Measurements from ENCODE around the gene VPREB3.

VPREB3 gene

DNA sequence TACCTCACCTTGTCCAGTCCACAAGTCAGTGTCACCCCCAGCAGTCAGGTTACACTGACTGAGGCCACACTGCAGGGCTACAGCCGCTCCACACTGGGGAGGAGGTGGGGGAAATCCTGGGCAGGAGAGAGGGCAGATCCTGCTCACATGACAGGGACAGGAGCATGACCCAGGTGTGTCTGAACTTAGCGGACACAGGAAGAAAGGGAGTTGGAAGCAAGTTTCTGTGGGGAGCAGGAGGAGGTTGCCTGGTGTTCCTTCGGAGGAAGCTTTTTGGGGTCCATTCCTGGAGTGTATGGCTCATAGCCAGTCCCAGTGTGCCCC, 24.3 kb upstream of the VPREB3 start:
- Histone ChIP-seq H3K36me3 (ENCODE audit: low read length) (no peaks in the 10 kb centered on the region), H3K79me2 (ENCODE audit: insufficient read depth, low read length) (no peaks in the 10 kb centered on the region), H3K4me3 (ENCODE audit: insufficient read depth, low read length, poor library complexity, severe bottlenecking) (no peak overlapping the region), H3K9me2 (replicated peaks; ENCODE audit: insufficient read depth, low read length) (no peaks in the 10 kb centered on the region), H2AFZ (ENCODE audit: low read depth, low read length, severe bottlenecking) (no peak overlapping the region), H3F3A (ENCODE audit: insufficient read depth) (no peaks in the 10 kb centered on the region), H3K4me2 (ENCODE audit: low read depth, low read length, poor library complexity, severe bottlenecking) (no peak overlapping the region), H3K9ac (ENCODE audit: low read length) (no peak overlapping the region), H3K27ac (ENCODE audit: low read depth, low read length) (no peak overlapping the region), H3K27me3 (ENCODE audit: low read length) (no peaks in the 10 kb centered on the region), H4K20me1 (ENCODE audit: low read depth, low read length) (no peaks in the 10 kb centered on the region), H3K9me3 (ENCODE audit: insufficient read depth, low read length) (no peaks in the 10 kb centered on the region)
- no peak for TF ChIP-seq CTCF (IDR thresholded peaks at IDR 0.05; ENCODE audit: insufficient read depth, low read length, poor library complexity, severe bottlenecking)
- TF ChIP-seq EZH2phosphoT487 (conservative IDR thresholded peaks at IDR 0.05; ENCODE audit: low read length) = no peak

DNA sequence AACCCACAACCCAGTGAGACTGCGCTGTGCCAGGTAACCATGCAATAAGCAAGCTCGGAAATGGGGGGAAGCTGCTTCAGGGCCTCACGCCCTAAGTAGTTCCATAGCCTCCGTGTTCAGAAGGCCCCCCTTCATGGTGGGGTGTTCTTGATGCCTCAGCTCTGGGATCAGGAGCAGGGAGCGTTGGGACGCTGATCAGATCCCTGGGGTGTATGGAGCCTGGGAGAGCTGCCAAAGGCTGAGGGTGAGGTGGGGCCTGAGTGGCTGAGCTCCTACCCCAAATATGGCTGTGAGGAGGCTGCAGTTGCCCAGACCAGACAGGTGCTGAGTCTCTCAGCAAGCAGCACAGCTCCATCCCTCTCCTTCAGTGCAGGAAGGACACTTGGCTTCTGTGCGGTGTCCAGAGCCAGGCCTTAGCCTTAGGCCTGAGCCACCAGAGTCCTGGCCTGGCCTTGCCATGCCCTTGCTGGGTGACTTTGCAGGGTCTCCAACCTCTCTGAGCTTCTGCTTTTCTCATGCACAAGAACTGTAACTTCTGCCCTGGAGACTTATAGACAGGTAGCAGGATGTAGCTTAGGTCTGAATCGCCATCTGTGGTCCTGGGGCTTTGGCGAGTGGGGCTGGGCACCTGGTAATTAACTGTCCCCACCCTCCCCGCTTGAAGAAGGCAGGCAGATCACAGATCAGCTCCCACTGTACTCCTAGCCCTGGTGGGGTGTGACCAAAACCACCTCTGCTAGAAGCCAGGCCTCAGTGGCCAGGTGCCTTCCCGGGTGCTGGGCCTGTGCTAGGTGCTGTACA, 23.8 kb upstream of the VPREB3 start:
- Histone ChIP-seq H3F3A (ENCODE audit: insufficient read depth) (peaks cover 4% of the 10 kb centered on the region; the same call in 1 of the 2 replicates), H3K79me2 (ENCODE audit: insufficient read depth, low read length) (no peaks in the 10 kb centered on the region), H3K4me2 (ENCODE audit: low read depth, low read length, poor library complexity, severe bottlenecking) (no peak overlapping the region), H3K36me3 (ENCODE audit: low read length) (no peaks in the 10 kb centered on the region), H4K20me1 (ENCODE audit: low read depth, low read length) (no peaks in the 10 kb centered on the region), H3K27me3 (ENCODE audit: low read length) (no peaks in the 10 kb centered on the region), H3K9ac (ENCODE audit: low read length) (no peak overlapping the region), H3K27ac (ENCODE audit: low read depth, low read length) (no peak overlapping the region), H3K4me3 (ENCODE audit: insufficient read depth, low read length, poor library complexity, severe bottlenecking) (no peak overlapping the region), H3K9me3 (ENCODE audit: insufficient read depth, low read length) (no peaks in the 10 kb centered on the region), H2AFZ (ENCODE audit: low read depth, low read length, severe bottlenecking) (no peak overlapping the region), H3K9me2 (replicated peaks; ENCODE audit: insufficient read depth, low read length) (no peaks in the 10 kb centered on the region)
- TF ChIP-seq EZH2phosphoT487 (conservative IDR thresholded peaks at IDR 0.05; ENCODE audit: low read length) = no peak

- no peak overlapping the region for H3K9ac ChIP-seq (ENCODE audit: low read length)
- H3K4me3 ChIP-seq (ENCODE audit: insufficient read depth, low read length, poor library complexity, severe bottlenecking) = no peak overlapping the region
- H3K27ac ChIP-seq (ENCODE audit: low read depth, low read length) = no peak overlapping the region
- no peaks in the 10 kb centered on the region for H3K9me3 ChIP-seq (ENCODE audit: insufficient read depth, low read length)
- no peaks in the 10 kb centered on the region for H4K20me1 ChIP-seq (ENCODE audit: low read depth, low read length)
- peaks cover 4% of the 10 kb centered on the region; the same call in 1 of the 2 replicates for H3F3A ChIP-seq (ENCODE audit: insufficient read depth)
- no peak for TF ChIP-seq EZH2phosphoT487 (conservative IDR thresholded peaks at IDR 0.05; ENCODE audit: low read length)
- TF ChIP-seq CTCF (IDR thresholded peaks at IDR 0.05; ENCODE audit: insufficient read depth, low read length, poor library complexity, severe bottlenecking) = no peak
- no peaks in the 10 kb centered on the region for H3K36me3 ChIP-seq (ENCODE audit: low read length)
- no peaks in the 10 kb centered on the region for H3K27me3 ChIP-seq (ENCODE audit: low read length)
- no peaks in the 10 kb centered on the region for H3K79me2 ChIP-seq (ENCODE audit: insufficient read depth, low read length)
- H2AFZ ChIP-seq (ENCODE audit: low read depth, low read length, severe bottlenecking) = no peak overlapping the region
- no peak overlapping the region for H3K4me2 ChIP-seq (ENCODE audit: low read depth, low read length, poor library complexity, severe bottlenecking)
- H3K9me2 ChIP-seq (replicated peaks; ENCODE audit: insufficient read depth, low read length) = no peaks in the 10 kb centered on the region
These were observed 21.7 kb upstream of the VPREB3 start for GRCh38 chr22:23775779-23776375.

DNA sequence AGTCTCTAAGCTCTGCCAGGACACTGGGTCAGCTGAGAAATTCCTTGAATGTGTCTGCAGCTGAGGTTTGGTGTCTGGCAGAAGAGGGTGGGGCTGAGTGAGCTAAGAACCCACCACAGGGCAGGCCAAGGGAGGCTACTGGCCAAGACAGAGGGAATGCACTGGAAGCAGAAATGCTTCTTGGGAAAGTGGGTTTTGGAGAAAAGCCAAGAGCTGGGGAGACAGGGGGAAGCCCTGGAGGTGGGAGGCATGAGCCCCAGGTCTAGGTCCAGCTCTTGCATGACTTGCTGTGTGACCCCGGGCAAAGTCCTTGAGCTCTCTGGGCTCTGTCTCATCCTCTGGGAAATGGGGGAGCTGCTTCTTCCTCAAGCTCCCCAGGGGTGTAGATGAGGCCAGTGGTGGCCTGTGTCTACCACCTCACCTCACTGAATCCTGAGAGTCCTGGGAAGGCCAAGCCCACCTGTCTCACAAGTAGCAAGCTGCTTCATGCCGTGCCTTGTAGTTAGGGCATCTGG, 20.8 kb upstream of the VPREB3 start:
- TF ChIP-seq CTCF (IDR thresholded peaks at IDR 0.05; ENCODE audit: insufficient read depth, low read length, poor library complexity, severe bottlenecking) = no peak
- no peak for TF ChIP-seq EZH2phosphoT487 (conservative IDR thresholded peaks at IDR 0.05; ENCODE audit: low read length)

More for the DNA sequence above, 20.8 kb upstream of the VPREB3 start:
- H3K9me2 ChIP-seq (replicated peaks; ENCODE audit: insufficient read depth, low read length) = no peaks in the 10 kb centered on the region
- H4K20me1 ChIP-seq (ENCODE audit: low read depth, low read length) = no peaks in the 10 kb centered on the region
- no peak overlapping the region for H3K27ac ChIP-seq (ENCODE audit: low read depth, low read length)
- no peaks in the 10 kb centered on the region for H3K9me3 ChIP-seq (ENCODE audit: insufficient read depth, low read length)
- H3K9ac ChIP-seq (ENCODE audit: low read length) = no peak overlapping the region
- peaks cover 4% of the 10 kb centered on the region; the same call in 1 of the 2 replicates for H3F3A ChIP-seq (ENCODE audit: insufficient read depth)
- no peak overlapping the region for H3K4me2 ChIP-seq (ENCODE audit: low read depth, low read length, poor library complexity, severe bottlenecking)
- H3K79me2 ChIP-seq (ENCODE audit: insufficient read depth, low read length) = no peaks in the 10 kb centered on the region
- no peaks in the 10 kb centered on the region for H3K27me3 ChIP-seq (ENCODE audit: low read length)
- no peak overlapping the region for H3K4me3 ChIP-seq (ENCODE audit: insufficient read depth, low read length, poor library complexity, severe bottlenecking)
- H2AFZ ChIP-seq (ENCODE audit: low read depth, low read length, severe bottlenecking) = no peak overlapping the region
- no peaks in the 10 kb centered on the region for H3K36me3 ChIP-seq (ENCODE audit: low read length)
